Neural crest cell (in vitro differentiated cells): ENCODE data around the gene KSR2. TPM values are rescaled to one million over a fixed set of nuclear protein-coding genes. Genes with fewer than 3 reads are reported as not detected.

Experiments
- DNase-seq: peaks from one replicate; pipeline ENCODE4 v3.0.0; 2021; ENCODE audit warnings: low read depth, mixed read lengths, low spot score
- H3K27ac Mint-ChIP-seq: one replicate; pipeline ENCODE4 v1.8.0; 2021; ENCODE audit warnings: mild to moderate bottlenecking, mixed read lengths; ENCODE audit not compliant: unreplicated experiment
- H3K27me3 Mint-ChIP-seq: 2 replicates; pipeline ENCODE4 v1.8.0; 2021; ENCODE audit warnings: low read depth, mild to moderate bottlenecking, mixed read lengths
- H3K36me3 Mint-ChIP-seq: 2 replicates; pipeline ENCODE4 v1.8.0; 2021; ENCODE audit warnings: low read depth, mild to moderate bottlenecking, mixed read lengths
- H3K4me1 Mint-ChIP-seq: 2 replicates; pipeline ENCODE4 v1.8.0; 2021; ENCODE audit warnings: mixed read lengths
- H3K4me3 Mint-ChIP-seq: one replicate; pipeline ENCODE4 v1.8.0; 2021; ENCODE audit warnings: mild to moderate bottlenecking, mixed read lengths
- H3K9me3 Mint-ChIP-seq: 2 replicates; pipeline ENCODE4 v1.8.0; 2021; ENCODE audit warnings: mixed read lengths
- total RNA-seq: library from RNA; stranded (reverse); gene quantifications from 2 replicates; pipeline ENCODE4 v1.2.1, GENCODE V29; 2021
- TF ChIP-seq, protein P1 (sequence below): fragments of 200-600 bp; sonication (generic); conservative IDR thresholded peaks from 2 replicates; pipeline ENCODE4 v1.5.0; 2021; ENCODE audit warnings: antibody characterized with exemption, mild to moderate bottlenecking

KSR2 gene
- total RNA-seq, 1 donor from 2014 or later: 0.33 TPM

DNA sequence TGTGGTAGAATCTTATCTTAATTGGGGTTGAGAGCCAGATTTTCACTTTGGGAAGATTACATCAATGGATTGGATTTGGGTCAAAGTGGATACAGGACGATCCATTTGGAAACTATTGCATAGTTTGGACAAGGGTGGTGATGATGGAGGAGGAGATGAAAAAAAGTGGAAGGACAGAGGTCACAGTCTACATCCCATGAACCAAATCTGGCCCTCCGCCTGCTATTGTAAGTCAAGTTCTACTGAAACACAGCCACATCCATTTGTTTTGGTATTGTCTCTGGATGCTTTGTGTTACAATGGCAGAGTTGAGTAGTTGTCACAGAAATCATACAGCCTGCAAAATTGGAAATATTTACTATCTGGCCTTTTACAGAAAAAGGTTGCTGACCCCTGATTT lies 310.6 kb downstream of the KSR2 start:
- H3K27me3 Mint-ChIP-seq: peaks cover 18% of the 10 kb centered on the region
- no peak overlapping the region for H3K27ac Mint-ChIP-seq
- H3K4me3 Mint-ChIP-seq: no peak overlapping the region
- H3K36me3 Mint-ChIP-seq: no peaks in the 10 kb centered on the region
- no peaks in the 10 kb centered on the region for H3K4me1 Mint-ChIP-seq
- no peak for DNase-seq
- TF ChIP-seq, protein P1, sequence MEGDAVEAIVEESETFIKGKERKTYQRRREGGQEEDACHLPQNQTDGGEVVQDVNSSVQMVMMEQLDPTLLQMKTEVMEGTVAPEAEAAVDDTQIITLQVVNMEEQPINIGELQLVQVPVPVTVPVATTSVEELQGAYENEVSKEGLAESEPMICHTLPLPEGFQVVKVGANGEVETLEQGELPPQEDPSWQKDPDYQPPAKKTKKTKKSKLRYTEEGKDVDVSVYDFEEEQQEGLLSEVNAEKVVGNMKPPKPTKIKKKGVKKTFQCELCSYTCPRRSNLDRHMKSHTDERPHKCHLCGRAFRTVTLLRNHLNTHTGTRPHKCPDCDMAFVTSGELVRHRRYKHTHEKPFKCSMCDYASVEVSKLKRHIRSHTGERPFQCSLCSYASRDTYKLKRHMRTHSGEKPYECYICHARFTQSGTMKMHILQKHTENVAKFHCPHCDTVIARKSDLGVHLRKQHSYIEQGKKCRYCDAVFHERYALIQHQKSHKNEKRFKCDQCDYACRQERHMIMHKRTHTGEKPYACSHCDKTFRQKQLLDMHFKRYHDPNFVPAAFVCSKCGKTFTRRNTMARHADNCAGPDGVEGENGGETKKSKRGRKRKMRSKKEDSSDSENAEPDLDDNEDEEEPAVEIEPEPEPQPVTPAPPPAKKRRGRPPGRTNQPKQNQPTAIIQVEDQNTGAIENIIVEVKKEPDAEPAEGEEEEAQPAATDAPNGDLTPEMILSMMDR: no peak
- no peaks in the 10 kb centered on the region for H3K9me3 Mint-ChIP-seq

DNA sequence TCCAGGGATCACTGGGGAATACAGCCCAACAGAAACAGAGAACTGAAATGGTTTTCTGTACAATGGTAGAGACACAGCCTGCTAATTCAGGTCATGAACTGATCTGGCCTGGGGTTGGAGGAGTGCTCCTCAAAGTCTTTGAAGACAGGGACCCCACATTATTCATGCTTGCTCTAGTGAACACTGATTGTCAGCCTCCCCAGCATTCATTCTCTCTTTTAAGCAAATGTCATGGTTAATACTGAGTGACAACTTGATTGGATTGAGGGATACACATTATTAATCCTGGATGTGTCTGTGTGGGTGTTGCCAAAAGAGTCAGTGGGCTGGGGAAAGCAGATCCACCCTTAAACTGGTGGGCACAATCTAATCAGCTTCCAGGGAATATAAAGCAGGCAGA lies 319.0 kb downstream of the KSR2 start:
- Mint-ChIP-seq H3K4me1 (no peaks in the 10 kb centered on the region), H3K27me3 (peaks cover 42% of the 10 kb centered on the region), H3K9me3 (peaks cover 12% of the 10 kb centered on the region), H3K4me3 (no peak overlapping the region), H3K27ac (no peak overlapping the region), H3K36me3 (peaks cover 2% of the 10 kb centered on the region)
- TF ChIP-seq, protein P1: no peak
- no peak for DNase-seq

DNA sequence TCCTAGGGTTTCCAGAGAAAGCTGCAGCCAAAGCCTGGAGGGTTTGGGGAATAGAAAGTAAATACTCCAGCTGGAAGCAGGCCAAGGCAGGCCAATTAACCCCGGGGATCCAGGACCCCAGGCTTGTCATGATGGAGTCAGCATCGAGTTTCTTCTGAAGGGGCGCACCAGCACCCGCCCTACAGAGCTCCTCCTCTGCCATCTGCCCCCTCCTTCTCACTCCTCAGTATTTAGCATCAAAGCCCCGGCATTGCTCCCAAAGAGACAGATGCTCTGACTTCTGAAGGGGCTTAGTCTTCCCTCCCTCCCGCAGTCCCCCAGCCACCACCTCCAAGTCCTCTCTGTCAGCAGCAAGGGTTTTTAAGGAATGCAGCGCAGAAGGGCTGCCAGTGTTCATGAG lies 322.3 kb downstream of the KSR2 start:
- Mint-ChIP-seq H3K27me3 (peaks cover 57% of the 10 kb centered on the region), H3K4me3 (no peak overlapping the region), H3K9me3 (peaks cover 7% of the 10 kb centered on the region), H3K4me1 (no peaks in the 10 kb centered on the region), H3K27ac (no peak overlapping the region), H3K36me3 (no peaks in the 10 kb centered on the region)
- no peak for DNase-seq
- TF ChIP-seq, protein P1: no peak

- no peaks in the 10 kb centered on the region for H3K36me3 Mint-ChIP-seq
- no peak overlapping the region for H3K4me3 Mint-ChIP-seq
- H3K27me3 Mint-ChIP-seq: peaks cover 57% of the 10 kb centered on the region
- peaks cover 3% of the 10 kb centered on the region for H3K9me3 Mint-ChIP-seq
- TF ChIP-seq, protein P1: no peak
- DNase-seq: no peak
- H3K4me1 Mint-ChIP-seq: no peaks in the 10 kb centered on the region
- H3K27ac Mint-ChIP-seq: peak overlapping the region; percentile 27
Measured at GRCh38 chr12:117645473-117645872, 323.3 kb downstream of the KSR2 start.

- TF ChIP-seq, protein P1: no peak
- no peaks in the 10 kb centered on the region for H3K9me3 Mint-ChIP-seq
- H3K27ac Mint-ChIP-seq: no peak overlapping the region
- peaks cover 53% of the 10 kb centered on the region for H3K27me3 Mint-ChIP-seq
- H3K4me3 Mint-ChIP-seq: no peak overlapping the region
- DNase-seq: no peak
- no peaks in the 10 kb centered on the region for H3K4me1 Mint-ChIP-seq
- H3K36me3 Mint-ChIP-seq: no peaks in the 10 kb centered on the region
Measured at GRCh38 chr12:117643971-117644370, 324.8 kb downstream of the KSR2 start.

- Mint-ChIP-seq H3K4me3 (no peak overlapping the region), H3K36me3 (no peaks in the 10 kb centered on the region), H3K9me3 (peaks cover 2% of the 10 kb centered on the region), H3K27me3 (peaks cover 49% of the 10 kb centered on the region), H3K4me1 (no peaks in the 10 kb centered on the region), H3K27ac (no peak overlapping the region)
- TF ChIP-seq, protein P1: no peak
- DNase-seq: no peak
Measured at GRCh38 chr12:117641885-117642284, 326.9 kb downstream of the KSR2 start.
